IPS DF 19.7 (cell line): ENCODE results near the gene ASB4.
A peak's percentile ranks its signal among the peaks of the same experiment; 100 is the strongest.
"Not testable (repeated sequence)": the region's sequence is repeated elsewhere in the genome, so short reads cannot be mapped to it uniquely, and the experiment has no call there.

Experiments
- DNase-seq: peaks from one replicate; pipeline ENCODE4 v3.0.0-alpha.2; 2013; ENCODE audit warnings: low read depth, low spot score

The ASB4 gene

DNA sequence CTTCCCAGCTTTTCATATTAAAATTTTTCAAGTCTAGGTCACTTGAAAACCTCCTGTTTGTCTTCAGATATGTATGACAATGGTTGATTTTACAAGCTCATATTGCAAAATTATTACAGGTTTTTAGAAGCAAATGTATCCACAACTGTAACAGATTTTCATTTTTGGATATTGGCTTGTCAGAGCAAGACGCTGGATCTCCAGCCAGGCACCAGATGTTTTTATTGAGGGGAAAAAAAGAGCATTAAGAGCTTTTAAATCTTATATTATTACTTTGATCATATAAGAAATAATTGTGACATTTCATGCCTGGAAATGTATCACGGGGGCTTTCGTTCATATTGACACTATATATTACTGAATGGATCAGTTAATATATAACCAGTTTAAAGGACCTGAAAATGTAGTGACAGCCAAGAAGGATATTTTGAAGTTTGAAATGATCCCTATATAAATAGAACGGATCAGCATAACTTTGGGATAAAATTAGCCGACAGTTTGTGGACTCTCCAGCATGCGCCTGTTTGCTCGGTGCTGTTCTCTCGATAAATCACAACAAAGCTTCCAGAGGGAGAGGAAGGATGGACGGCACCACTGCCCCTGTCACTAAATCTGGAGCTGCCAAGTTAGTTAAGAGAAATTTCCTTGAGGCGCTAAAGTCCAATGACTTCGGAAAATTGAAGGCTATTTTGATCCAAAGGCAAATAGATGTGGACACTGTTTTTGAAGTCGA, at the start of gene ASB4:
Gene ASB4, plus strand, starts transcription at position 553 of the 733 bp plus-strand sequence. Its CDS starts 29 bp downstream, at position 582.
- DNase-seq: no peak

- no peak for DNase-seq
Observed at GRCh38 chr7:95436407-95436806, 49.3 kb upstream of the ASB4 start.

DNA sequence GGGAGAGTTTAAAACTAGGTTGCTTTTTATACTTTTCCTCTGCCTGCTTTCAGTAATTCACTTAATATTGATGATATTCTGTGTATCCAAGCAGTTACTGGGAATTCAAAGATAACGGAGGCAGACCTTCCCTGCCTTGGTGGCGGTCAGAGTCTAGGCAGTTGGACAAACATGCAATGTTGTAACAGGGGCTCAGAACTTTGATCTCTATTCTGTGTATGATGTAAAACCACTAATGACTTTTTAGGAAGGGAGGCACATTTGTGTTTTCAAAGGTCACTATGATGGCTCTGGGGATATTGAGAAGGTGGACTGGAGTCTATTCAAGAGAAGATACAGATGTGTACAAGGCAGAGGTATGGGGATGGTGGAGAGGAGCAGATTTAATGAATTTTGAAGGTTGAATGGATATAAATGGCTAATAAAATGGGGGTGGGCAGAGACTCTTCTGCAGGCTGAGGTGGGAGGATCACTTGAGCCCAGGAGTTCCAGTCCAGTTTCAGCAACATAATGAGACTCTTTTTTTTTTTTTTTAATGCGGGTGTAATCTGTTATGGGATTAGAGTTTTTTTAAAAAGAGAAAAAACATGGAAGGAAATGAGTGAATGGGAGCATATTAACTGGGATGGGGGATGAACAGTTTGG, 45.2 kb upstream of the ASB4 start:
- DNase-seq: no peak

DNA sequence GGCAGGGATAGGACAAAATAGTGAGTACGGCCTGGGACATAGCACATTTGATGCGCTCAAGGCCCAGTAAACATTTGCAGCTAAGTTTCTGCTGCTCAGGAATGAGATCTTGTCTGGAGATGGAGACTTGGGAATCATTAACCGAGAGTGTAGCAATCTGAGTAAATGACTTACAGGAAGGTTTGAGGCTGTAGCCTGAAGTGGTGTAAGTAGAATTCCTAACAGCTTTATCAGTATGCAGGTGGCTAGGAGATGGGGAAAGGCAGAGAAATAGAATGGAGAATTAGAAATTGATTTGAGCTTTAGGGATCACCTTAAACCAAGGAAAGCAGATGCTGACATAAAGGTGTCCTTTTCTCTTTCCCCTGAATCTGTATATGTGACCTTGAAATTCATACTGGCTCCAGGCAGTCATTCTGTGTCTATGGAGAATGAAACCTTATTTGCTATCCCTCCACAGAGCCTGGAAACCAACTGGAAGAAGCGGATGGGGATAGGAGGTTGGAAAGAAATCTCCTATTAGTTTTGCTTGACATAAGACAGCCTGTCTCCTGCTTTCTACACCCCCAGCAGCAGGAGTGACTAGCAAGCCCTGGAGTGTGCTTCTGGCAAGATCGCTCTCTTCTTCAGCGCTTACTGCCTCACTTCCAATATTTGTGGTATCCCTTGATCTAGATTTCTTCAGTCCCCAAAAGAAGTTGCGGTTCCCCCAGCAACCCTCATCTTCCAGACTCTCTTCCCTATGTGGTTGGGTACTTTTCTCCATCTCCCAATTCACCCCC, 44.5 kb upstream of the ASB4 start:
- DNase-seq: no peak

- no peak for DNase-seq
Observed at GRCh38 chr7:95444796-95445195, 40.9 kb upstream of the ASB4 start.

GRCh38 chr7:95446618-95447017, 39.1 kb upstream of the ASB4 start:
- DNase-seq: no peak

- no peak for DNase-seq
Observed at GRCh38 chr7:95454438-95455045, 31.2 kb upstream of the ASB4 start.

GRCh38 chr7:95457947-95458346, 27.8 kb upstream of the ASB4 start:
- no peak for DNase-seq

GRCh38 chr7:95460653-95461052, 25.1 kb upstream of the ASB4 start:
- not testable (repeated sequence) for DNase-seq

GRCh38 chr7:95467912-95468607, 17.7 kb upstream of the ASB4 start:
- DNase-seq: no peak

DNA sequence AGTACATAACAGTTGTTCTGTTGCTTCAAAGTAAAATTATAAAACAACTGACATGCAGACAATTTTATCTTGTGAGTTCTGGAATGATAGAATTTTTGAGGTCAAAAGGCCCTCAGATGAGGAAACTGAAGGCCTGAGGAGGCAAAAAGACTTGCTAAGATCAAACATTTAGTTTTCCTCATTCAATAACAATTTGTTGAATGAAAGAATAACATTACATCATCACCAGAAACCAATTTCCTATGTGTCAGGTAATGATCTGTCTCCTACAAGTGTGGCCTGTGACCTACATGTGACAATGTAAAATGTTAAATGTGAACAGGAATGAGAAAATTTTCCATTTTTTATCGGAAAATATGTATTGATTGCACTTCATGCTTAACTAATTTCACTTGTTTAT, 16.6 kb upstream of the ASB4 start:
- DNase-seq: no peak

DNA sequence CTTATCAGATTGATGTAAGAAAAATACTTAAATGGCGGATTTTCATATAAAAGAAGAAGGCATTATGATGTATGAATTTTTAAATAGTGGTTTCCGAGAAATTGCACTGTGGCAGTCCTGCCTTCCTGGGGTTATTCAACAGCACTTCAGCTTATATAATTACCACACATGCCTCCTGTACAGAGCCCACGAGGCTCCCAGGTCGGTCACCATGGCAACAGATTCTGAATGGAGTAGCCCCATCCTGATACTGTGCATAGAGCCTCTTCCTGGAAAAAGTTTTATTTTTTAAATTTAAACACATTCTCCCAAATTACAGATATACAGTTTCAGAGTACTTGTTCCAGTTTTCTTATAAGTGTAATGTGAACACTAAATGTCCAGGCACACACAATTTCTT, 15.9 kb upstream of the ASB4 start:
- DNase-seq: no peak

DNA sequence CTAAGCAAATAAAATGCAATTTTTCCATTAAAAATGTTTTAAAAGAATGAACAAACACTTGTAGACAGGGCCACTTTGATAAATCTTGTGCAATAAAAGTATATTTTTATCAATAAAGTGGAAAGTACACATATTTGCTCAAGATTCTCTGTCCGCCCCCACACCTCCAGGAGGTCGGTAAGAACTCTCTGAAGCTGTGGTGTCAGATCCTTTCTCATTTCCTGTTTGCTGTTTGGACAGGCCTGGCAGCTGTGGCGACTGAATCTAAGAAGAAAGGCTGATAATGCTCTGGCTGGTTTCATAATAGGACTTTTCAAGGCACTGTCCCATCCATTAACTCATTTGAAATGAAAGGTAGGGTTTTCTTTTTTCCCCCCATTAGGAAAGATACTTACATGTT, 15.3 kb upstream of the ASB4 start:
- no peak for DNase-seq

- DNase-seq: no peak
Observed at GRCh38 chr7:95471071-95471470, 14.7 kb upstream of the ASB4 start.

DNA sequence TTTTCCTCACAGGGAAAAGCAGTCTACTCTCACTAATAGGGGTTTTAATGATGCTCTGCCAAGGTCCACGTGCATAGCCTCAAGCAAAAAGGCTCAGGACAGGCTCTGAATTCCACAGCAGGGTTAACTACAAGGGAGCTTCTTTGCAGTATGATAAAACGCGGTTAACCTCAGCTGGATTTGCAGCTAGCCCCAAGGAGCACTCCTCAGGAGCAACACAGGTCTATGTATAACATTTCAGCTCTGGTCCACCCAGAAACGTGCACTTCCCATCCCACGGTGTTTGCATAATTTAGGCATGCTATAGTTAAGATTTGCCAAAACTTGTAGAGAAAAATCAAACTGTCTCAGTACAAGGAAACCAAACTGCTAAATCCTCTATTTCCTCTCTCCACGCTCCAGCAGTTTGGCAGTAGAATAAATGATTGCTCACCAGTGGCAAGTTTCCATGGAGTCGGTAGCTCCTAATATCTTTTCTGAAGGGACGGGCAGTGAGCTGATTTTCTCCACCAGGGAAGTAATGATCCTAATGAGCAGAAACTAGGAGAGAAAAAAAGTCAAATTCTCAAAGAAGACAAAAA, 13.1 kb upstream of the ASB4 start:
- DNase-seq: no peak

DNA sequence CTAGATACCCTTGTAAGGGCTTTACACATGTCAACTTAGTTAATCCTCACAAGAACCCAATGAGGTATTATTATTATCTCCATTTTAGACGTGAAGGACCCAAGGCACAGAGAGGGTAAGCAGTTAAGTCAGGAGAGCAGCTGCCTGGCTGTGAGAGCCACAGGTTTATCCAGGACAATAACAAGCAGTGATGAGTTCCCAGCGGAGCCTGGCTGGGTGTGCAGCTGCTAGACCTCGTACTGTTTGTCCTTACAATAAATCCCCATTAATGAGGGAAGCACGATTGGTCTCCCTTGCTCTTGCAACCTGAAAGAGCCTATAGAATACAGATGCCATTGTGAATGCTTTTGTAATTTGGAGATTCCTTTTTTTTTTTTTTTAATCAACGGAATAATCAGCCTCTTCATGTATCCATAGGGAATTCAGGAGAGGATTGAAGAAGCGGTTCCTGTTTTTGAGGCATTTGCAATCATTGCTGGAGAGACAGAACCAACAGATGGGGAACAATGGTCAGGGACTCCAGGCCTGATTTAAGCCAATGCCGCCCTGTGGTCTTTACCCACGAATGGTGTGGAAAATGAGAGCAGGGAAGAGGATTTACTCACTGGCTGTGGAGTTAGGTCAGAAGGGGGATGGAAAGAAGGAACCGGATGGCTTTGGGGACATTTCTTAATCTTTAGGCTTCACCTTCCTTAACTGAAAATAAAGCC, 12.3 kb upstream of the ASB4 start:
- DNase-seq: no peak

DNA sequence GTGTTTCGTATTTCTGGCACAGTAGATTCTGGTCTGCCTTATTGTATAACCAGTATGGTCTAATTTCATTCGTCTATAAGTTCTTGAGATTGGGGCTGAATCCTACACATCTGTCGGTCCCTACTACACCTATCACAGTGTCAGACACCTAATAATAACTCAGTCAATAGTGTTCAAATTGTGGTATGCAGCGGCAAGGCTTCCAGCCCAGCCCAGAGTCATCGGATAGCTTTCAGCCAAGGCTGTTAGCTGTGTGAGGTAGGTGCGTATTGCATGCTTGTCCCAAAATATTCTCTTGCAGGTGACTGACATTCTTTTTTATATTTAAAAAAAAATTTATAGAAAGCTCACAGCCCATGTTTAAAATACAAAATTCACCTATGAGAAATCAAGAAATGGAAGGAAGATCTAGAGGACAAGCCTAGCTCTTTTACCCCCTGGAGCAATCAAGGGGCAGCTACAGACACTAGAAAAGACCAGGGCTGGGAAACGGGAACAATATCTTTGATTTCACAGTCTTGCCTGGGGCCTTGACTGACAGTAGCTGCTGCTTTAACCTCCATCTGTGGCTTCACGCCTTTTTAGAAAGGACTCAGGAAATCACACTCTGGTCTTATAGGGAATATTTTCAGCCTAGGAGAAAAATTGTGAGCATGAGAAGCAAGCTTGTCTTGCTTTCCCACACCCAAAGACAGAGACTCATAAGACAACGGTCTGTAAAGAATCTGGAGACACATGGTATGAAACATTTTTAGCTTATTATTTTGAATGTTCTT, 9.5 kb upstream of the ASB4 start:
- DNase-seq: no peak

DNA sequence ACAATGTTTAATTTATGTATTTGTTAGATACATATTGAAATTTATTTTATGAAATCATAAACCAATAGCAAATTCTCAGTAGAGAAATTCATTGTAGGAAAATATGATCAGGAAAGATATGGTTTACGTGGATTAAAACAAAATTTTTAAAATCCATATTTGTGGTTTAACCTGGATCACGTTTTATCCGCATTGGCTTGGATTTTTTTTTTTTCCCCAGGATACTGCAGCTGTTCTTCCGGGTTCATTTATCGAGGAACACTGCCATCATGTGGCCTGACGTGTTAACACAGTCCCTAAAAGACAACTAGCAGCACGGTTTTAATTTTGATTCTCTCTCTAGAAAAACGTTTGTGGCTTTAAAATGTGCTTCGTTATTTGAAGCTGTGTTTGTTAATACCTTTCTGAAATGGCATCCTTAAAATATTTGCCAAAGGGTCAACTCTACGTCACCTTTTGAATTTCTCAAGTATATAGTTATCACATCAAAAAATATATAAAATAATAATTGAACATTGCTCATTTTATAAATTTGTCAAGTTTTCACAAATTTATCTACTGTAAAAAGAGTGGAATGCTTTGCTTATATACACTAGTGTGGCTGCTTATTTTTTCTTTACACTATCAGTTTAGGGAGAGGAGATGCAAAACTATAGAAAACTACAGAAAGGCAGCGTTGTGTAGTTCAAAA, 8.7 kb upstream of the ASB4 start:
- DNase-seq: peak; percentile 17
